ENCODE measurements around the gene HDC.

The HDC gene, protein sequence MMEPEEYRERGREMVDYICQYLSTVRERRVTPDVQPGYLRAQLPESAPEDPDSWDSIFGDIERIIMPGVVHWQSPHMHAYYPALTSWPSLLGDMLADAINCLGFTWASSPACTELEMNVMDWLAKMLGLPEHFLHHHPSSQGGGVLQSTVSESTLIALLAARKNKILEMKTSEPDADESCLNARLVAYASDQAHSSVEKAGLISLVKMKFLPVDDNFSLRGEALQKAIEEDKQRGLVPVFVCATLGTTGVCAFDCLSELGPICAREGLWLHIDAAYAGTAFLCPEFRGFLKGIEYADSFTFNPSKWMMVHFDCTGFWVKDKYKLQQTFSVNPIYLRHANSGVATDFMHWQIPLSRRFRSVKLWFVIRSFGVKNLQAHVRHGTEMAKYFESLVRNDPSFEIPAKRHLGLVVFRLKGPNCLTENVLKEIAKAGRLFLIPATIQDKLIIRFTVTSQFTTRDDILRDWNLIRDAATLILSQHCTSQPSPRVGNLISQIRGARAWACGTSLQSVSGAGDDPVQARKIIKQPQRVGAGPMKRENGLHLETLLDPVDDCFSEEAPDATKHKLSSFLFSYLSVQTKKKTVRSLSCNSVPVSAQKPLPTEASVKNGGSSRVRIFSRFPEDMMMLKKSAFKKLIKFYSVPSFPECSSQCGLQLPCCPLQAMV

DNA sequence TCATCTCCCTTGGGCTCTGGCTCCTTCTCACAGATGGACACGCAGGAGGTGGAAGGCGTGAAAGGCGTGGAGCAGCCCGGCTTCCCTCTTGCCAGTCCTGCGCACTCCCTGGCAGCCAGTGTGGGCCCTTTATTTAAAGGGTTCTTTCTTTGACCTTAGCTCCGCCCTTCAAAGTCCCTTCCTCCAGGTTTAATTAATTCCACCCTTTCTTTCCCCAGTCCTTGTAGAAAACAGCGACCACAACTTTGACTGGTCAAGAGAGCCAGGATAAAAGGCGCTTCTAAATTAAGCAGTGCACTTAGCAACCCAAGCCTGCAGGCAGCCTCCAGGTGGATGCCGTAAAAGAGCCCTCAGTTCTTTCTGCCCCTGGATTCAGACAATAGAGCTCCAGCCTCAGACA, at the start of gene HDC:
Gene HDC (minus strand): TSS at position 107 of the 400 bp plus-strand sequence. CDS start 103 bp downstream, at position 4.
- no peak for DNase-seq

DNA sequence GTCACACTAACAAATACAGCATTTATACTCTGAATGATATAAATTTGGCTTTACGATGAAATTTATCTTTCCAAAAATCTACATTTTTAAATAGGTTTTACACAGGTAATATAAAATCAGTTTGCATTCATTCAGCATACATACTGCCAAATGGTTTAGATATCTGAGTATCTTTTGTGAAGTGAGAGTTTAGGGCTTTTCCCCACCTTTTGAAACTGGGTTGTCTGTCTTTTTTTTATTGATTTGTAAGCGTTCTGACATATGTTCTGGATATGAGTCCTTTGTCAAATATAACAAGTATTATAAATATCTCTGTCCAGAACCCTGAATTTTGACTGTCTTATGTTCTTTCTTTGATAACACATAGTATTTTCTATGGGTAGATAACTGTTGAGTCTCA, 47.1 kb upstream of the HDC start:
- DNase-seq, result no peak

DNA sequence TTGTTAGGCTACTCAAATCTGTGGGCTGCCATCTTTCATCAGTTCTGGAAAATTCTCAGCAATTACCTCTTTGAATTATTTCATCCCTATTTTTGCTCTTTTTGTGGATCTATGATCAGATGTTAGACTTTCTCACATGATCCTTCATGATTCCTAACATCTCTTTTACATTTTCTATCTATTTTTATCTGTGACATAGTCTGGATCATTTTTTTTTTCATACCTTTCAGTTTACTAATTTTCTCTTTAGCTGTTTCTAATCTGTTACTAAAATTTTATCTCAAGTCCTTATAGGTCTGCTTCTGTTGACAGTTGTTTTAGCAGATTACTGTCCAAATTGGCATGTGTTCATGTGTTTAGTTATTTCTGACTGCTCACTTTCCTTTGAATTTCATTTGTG, 42.3 kb upstream of the HDC start:
- DNase-seq, result no peak

DNA sequence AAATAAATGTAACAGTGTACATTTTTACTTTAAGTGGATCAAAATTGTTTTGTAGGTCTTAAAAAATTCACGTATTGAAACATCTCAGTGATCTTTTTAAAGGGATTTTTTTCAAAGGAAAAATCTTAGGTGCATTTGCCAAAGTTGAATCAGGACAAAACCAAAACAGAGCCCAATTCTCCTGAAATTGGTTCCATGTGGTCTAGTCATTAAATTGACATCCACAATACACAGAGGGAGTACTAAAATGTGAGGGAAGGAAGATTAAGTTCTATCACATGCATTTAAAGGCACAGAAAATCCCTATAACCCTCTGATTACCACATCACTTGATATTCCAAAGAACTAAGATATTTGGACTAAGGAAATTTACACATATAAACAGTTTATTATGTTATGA, 39.3 kb upstream of the HDC start:
- peak; percentile 8 for DNase-seq

DNA sequence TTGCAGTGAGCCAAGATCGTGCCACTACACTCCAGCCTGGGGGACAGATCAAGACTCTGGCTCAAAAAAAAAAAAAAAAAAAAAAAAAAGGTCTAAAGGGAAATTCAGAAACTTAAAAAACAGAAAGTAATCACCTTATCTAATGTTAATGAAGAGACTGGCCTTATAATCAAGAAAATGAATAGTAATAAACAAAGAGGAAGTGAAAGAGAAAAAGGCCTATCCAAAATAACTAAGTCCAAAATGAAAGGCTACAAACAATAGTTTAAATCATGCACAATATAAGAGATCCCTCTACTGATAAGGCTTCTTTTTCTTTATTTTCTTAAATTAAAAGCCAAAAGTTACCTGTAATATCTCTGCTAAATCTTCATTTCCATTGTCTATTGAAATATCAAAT, 37.1 kb upstream of the HDC start:
- DNase-seq, result no peak

DNA sequence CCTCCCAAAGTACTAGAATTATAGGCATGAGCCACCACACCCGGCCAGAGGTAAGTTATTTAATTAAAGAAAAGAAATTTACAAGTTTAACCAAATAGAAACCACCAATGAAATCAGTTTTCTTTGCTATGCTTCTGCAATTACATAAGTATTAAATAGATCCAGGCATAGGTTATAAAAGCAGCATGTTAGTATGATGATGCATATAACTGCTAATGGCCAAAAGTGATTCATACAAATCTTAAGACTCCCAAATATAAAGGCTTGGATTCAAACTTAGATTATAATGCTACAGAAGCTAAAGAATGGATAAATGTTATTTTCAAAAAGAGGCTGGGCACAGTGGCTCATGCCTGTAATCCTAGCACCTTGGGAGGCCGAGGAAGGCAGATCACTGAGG, 32.8 kb upstream of the HDC start:
- DNase-seq, result no peak

DNA sequence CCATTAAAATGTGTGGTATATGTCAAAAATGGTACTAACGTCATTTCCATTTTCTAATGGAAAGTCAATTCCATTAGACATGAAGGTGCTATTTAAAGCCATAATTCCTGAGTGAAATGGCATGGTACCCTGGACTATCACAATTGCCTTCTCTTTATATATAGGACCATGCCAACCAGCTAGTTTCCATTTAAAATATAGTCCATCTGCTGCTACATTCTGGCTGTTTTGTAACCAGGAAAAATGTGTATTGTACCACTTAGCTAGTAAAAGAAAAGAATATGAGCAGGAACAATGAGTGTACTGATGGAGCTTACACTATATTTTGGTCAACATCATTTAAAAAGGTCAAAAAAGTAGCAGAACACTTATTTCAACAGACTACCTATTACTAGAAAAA, 30.4 kb upstream of the HDC start:
- DNase-seq, result no peak

DNA sequence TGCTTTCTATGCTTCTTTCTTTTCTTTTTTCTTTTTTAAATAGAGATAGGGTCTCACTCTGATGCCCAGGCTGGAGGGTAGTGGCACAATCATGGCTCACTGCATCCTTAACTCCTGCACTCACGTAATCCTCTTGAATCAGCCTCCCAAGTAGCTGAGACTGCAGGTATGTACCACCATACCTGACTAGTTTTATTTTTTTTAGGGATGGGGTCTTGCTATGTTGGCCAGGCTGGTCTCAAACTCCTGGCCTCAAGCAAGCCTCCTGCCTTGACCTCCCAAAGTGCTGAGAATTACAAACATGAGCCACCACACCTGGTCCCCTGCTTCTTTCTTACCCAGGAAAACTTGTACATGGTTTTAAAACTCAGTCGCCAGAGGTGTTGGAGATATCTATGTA, 24.2 kb upstream of the HDC start:
- DNase-seq, result no peak

DNA sequence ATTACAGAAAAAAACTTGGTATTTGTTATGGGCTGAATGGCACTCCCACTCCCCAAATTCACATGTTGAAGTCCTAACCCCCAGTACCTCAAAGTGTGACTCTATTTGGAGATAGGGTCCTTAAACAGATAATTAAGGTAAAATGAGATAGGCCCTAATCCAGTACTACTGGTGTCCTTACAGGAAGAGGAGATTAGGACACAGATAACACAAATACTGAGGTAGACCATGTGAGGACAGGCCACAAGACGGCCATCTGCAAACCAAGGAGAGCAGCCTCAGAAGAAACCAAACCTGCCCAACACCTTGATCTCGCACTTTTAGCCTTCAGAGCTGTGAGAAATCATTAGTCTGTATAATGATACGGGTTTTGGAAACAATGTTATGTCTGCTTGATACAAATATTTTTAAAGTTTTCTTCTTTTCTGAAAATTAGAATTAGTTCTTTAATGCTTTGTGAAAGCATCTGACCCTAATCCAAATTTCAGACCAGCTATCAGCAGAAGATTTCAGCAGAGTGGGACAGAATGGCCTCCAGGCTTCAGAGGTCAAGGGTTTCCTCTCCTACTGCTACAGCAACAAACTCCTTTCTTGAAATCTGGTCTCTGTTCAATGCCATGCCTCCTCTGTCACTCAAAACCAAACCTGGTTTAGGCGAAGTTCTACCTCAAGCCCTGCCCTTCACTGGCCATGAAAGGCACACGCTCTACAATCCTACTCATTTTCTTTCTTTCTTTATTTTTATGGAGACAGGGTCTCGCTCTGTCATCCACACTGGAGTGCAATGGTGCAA, 22.0 kb upstream of the HDC start:
- no peak for DNase-seq

DNA sequence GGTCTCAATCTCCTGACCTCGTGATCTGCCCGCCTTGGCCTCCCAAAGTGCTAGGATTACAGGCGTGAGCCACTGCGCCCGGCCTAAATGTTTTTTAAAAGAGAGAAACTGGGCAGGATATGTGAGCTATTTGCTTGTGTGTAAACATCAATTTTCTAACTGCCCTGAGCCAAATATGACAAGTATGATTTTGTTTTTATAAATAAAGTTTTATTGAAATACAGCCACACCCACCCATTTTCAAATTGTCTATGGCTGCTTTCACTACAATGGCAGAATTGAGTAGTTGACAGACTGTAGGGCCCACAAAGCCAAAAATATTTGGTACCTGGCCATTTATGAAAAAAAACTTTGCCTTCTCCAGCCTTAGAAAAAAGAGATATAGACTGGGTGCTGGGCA, 15.9 kb upstream of the HDC start:
- DNase-seq, result no peak

DNA sequence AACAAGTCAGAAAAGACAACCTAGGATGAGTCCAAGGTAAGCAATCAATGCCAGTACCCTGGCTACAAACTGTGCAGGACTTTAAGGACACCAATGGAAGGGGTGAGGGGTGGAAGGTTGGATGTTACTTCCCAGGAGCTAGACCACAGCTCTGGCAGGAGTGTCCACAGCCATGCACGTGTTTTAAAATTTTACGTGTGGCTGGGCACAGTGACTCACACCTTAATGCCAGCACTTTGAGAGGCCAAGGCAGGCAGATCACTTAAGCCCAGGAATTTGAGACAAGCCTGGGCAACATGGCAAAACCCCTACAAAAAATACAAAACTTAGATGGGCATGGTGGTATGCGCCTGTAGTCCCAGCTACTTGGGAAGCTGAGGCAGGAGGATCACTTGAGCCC, 14.7 kb upstream of the HDC start:
- no peak for DNase-seq

DNA sequence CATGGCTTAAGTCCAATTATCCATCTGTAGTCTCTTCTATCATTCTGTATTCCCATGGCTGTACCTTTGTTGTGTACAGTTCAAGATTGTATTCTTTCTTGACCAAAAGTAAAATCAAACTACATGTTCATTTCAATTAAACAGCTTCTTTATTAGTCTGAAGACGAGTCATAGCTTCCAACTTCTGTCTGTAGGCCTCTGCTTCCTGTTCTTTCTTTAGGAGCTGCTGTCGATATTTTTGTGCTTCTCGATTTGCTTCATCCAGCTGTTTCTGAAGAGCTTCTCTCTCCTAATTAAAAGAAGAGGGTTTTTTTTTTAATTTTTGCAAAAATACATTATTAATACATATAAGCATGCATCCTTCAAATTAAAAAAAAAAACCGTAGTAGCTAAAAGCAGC, 13.0 kb upstream of the HDC start:
- no peak for DNase-seq

DNA sequence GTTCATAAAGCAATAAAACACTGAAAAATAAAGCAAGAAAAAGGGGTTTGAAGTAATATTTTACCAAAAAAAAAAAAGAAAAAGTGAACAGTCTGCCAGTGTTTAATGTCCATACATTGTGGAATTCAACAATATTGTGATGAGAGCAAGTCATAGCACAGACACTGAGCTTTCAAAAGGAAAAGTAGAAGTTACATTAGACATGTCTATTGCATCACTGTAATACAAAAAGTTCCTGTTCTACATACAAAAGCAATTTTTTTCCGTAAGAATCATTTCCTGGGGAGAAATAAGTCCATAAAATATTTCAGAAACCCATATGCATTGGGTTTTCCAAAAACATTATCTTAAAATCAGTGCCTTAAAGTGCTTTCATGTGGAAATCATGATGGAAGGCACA, 11.8 kb upstream of the HDC start:
- DNase-seq, result no peak

DNA sequence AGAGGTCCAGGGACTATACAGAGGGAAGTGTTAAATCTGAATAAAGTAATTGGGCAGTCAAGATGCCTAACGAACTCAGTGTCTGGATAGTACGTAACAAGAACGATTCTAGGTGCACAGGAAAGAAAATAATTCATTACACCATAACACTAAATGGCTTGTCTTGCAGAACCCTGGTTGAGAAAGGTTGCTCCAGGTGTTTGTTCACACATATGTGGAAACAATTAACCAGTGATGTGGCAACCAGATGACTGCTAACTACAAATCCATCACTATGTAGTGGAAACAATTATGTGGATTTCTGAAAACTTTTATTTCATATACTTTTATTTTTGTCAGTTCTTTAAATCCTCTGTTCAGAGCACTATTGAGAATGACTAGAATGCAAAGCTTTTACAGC, 10.4 kb upstream of the HDC start:
- DNase-seq, result no peak

DNA sequence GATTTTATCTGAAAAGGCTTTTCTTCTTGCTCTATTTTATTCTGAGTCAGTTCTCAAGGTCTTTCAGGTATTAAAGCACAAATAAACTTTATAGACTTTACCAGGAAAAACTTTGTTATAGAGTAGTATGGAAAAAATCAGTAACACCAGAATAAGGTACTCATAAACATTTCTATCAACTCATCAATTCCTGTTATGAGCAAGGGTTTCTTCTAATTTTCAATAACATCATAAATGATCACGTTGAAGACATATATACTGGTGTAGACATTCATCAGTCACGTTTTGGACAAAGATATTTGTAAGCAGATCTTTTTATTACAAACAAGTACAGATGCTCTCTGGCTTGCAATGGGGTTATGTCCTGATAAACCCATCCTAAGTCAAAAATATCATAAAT, 9.6 kb upstream of the HDC start:
- no peak for DNase-seq

DNA sequence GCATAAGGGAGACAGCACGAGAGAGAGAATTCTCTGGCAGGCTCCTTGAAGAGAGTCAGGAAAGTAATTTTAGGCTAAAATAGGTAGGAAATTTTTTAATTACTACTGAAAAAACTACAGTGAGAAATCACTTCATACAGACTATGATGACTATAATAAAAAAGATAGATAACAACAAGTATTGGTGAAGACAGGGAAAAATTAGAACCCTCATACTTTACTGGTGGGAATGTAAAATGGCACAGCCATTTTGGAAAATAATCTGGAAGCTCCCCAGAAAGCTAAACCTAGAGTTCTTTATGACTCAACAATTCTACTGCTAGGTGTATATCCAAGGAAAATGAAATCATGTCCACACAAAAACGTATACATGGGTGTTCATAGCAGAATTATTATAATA, 2.1 kb upstream of the HDC start:
- no peak for DNase-seq

DNA sequence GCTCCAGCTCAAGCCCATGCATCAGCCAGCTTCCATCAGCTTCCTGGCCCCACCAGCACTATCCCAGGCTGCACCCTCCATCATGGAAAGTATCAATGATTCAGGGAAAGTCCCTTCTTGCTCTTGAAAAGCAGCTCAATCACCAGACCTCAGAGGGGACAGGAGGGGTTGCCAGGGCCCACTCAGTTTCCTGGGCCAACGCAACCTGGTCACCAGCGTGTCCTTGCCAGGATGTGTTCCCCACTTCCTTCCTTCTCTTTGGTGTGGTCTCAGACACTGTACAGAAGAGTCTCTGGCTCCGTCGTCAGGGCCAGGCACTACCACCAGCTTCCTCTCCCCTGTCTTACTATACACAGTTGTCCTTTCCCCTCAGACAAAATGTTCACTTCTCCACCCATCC, 3.0 kb downstream of the HDC start:
- DNase-seq, result no peak

DNA sequence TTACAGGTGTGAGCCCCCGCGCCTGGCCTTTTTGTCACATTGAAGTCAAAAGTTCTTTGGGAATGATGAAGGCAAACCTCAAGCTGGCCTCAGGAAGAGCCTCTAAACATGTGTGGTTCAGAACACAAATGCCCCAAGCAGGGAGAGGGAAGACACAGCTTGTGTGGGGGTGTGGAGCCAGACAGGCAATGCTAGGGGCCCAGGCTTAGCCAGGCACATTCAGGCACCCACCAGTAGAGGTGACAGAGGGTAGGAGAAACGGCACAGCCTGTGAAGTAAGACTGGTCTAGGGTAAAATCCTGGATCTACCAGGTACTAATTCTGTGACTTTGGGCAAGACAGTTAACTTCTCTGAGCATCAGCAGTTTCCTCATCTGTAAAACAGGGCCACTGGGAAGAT, 3.5 kb downstream of the HDC start:
- no peak for DNase-seq

DNA sequence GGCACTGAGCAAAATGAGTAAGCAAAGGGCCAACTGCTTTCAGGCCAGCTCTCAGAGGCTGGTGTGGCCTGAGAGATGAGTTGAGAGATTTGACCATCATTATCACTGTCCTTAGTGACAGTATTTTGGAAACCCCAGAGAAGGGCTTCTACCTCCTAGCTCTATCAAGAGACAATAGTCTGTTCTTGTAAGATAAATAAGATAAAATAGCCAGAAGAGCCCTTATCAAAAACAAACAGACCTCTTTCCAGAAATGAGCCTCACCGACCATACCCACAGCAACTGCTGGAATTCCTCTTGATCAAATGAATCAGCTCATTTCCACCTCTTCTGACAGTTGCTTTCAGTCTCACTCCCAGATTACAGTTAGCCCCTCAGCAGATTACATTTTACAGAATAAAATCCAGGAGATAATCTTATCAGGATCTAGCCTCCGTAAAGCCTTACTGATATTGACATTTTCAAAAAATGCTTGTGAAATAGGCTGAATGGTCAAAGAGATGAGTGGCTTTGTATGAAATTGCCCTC, 4.5 kb downstream of the HDC start:
- no peak for DNase-seq

DNA sequence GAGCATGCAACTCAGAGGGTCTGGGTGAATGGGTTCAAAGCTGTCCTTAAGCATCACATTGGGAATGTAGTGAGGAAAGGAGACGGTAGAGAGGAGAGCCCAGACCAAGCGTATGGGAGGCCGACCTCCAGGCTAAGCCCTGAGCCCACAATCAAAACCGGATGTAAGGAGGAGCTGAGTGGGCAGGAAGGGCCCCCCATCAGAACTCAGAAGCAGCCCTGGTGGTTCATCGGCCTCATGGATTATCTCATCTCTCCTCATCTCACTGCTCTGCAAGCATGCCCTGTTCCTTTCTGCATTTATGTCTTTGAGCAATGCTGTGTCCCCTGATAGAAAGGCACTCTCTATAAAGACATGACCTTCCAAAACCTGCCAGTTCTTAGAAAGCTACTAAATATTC, 6.2 kb downstream of the HDC start:
- DNase-seq, result no peak

DNA sequence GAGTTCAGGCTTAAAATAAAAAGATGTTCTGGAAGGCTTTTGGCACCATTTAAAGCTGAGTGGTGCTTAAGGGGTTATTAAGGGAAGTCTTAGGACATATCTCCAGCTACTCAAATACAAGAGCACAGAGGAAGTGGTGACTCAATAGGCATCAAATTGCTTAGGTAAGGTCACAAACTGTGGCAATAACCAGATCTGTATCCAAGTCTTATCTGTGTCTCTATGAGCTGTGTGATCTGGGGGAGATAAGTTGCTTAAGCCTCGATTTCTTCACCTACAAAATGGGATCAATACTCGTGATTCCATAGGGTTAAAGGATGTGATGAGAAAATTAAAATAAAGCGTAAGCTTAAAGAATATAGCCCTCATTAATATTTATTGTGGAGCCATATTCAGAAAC, 7.6 kb downstream of the HDC start:
- DNase-seq, result peak; percentile 29

DNA sequence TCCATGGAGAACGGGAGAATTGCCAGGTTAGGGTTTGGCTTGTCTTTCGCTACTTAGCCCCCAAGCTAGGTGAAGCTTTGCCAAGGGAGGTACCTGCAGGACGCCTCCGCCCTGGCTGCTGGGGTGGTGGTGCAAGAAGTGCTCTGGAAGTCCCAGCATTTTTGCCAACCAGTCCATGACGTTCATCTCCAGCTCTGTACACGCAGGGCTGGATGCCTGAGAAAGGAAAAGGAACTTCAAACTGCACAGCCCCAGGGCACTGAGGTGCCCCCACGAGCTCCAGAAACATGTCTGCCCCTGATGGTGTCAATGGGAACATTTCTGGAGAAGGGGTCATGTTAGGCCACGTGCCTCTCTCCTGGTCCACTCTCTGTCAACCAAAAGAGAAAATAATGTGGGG, 8.2 kb downstream of the HDC start:
- no peak for DNase-seq

DNA sequence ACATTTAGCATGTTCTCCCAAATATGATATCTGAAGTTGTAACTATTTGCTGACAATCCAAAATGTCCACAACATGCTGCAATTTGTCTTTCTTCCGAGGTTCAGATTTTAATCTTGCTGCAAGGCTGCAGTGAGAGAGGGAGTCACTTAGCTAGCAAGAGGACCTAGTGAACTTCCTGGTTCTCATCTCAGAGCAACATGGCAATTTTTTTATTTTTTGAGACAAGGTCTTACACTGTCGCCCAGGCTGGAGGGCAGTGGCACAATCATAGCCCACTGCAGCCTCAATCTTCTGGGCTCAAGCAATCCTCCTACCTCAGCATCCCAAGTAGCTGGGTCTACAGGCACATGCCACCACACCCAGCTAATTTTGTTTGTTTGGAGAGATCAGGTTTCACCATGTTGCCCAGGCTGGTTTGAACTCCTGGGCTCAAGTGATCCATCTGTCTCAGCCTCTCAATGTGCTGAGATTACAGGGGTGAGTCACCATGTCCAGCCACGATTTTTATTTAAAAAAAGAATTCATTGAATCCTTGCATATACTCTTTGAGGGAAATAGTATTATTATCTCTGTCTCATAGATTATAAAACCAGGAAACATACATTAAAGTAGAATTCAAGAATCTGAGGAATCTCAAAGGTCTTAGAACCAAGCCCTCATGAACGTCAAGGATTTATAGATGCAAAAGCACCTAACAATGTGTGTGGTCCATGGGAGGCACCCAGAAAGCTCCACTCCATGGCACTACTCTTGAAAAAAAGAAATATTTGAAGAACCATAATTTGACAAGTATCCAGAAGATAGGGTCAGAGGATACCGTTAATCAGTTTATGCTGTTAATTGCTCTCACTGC, 9.1 kb downstream of the HDC start:
- DNase-seq, result peak; percentile 61

Data from fibroblast of skin of right quadriceps (primary cell).